Fibroblast of skin of left biceps (primary cell): ENCODE results near the gene RAB11A.

ENCODE experiments used
- DNase-seq, 2 experiments: peaks; one replicate each; pipeline ENCODE4 v3.0.0-alpha.2; 2013; ENCODE audit warnings: low read depth in 2 of 2

Gene RAB11A

DNA sequence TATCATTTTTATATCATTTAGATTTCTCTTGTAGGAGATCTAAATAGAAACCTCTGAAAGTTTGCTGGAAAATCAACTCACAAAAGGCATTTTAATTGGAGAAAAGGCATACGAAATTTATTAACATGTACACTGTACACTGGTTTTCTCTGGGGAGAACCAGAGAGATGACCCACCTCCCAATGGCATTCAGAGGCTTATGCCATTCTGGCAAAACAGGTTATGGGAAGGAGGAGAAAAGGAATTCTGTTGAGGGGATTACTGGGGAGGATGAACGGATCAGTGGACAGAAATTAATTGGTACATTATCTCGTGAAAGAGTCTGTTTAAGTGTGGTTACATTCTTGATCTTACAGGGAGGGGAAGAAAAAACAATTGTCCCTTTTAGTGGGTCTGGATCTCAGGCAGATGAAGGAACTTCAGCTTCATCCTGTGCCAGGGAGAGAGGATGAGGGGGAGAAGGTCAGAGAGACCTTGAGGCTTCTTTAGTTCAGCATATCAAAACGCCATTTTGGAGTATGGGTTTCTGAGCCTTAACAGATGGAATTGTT lies 16.5 kb downstream of the RAB11A start:
- DNase-seq: no peak

GRCh38 chr15:65887565-65887964 lies 18.3 kb downstream of the RAB11A start:
- no peak for DNase-seq

GRCh38 chr15:65888981-65889380 lies 19.7 kb downstream of the RAB11A start:
- DNase-seq: no peak

GRCh38 chr15:65893060-65893459 lies 23.8 kb downstream of the RAB11A start:
- DNase-seq: no peak

DNA sequence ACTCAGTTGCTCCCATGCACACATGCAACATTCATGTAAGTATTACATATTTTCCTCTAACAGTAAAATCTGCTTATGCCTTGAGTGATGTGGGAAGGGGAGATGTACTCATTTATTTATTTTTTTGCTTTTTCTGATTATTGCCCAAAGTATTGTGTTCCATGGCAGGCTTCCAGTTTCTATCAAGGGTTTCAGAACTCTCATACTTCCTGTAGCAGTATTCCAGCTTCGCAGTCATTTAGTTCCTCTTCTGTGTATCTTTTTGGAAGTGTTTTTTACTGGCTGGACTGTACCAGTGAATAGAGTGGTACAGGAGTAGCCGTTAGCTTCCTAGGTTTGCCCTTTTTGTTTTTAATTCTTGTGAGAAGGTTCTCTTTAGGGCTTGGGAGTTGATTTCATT lies 26.9 kb downstream of the RAB11A start:
- DNase-seq: no peak

GRCh38 chr15:65900488-65900887 lies 31.2 kb downstream of the RAB11A start:
- no peak for DNase-seq

DNA sequence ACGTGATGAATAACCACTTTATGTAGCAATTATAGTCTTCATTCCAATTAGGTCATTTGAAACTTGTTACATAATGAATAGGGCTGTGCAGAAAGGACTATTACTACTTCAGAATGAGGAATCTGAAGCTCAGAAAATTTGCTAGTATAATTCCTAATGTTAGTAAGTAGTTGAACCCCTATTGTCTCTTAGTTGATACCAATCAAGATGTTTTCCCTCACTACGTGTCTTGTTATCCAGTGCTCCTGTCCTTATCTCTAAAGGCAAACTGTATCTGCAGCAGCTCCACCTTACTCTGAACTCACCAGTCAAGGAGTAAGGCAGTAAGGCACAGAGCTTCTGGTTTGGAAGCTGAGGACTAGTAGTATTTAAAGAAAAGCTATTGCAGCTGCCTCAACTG lies 32.0 kb downstream of the RAB11A start:
- DNase-seq: no peak

DNA sequence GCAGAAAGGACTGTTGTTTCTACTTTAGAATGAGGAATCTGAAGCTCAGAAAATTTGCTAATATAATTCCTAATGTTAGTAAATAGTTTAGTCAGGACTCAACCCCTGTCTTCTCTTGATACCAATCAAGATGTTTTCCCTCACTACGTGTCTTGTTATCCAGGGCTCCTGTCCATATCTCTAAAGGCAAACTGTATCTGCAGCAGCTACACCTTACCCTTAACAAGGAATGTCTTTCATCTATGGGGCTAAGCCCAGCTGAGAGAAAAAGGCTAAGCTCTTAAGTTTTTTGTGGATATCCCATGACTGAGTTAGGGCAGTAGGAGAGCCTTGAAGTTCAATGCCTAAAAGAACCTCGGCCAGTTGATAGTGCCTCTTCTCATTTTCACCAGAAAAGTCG lies 32.5 kb downstream of the RAB11A start:
- DNase-seq: no peak

GRCh38 chr15:65902373-65902772 lies 33.1 kb downstream of the RAB11A start:
- DNase-seq: no peak

- DNase-seq: no peak
Measured at GRCh38 chr15:65903296-65904073, 34.2 kb downstream of the RAB11A start.

- DNase-seq: no peak
Measured at GRCh38 chr15:65904301-65904700, 35.0 kb downstream of the RAB11A start.

DNA sequence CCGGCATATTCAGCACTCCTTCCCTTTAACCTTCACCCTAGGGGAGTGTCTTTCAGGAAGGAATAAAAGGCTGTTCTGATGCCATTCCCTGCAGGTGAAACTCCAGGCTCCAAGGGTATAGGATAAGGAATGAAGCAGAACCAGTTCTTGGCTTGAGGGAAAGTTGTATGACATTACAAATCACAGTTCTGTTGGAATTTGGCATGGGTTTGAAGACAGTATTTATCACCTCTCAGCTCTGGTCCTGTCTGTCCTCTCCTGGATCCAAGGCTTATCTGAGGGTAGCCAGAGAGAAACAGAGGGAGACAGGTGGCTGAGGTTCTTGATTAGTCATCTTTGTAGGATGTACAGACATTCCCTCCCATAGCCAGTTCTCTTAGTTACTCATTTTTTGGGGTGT lies 37.1 kb downstream of the RAB11A start:
- no peak for DNase-seq

DNA sequence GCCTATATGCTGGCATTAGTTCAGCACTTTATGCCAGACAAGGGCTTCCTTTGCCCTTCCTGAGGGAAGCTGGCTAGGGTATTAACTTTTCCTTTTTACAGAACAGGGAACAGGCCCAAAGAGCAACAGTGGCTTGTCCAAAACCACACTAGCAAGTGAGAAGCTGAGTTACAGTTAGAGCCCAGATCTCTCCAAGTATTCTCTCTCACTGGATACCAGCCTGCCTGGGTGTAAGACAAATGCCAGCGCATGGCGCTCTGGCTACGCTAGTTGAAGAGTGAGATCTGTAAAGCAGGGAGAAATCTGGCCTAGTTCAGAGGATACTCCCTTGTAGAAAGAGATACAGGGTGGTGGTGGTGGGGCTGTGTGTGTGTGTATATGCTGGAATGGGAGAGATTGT lies 38.4 kb downstream of the RAB11A start:
- no peak for DNase-seq

GRCh38 chr15:65908876-65909275 lies 39.6 kb downstream of the RAB11A start:
- no peak for DNase-seq

- DNase-seq: no peak
Measured at GRCh38 chr15:65909831-65910230, 40.5 kb downstream of the RAB11A start.

DNA sequence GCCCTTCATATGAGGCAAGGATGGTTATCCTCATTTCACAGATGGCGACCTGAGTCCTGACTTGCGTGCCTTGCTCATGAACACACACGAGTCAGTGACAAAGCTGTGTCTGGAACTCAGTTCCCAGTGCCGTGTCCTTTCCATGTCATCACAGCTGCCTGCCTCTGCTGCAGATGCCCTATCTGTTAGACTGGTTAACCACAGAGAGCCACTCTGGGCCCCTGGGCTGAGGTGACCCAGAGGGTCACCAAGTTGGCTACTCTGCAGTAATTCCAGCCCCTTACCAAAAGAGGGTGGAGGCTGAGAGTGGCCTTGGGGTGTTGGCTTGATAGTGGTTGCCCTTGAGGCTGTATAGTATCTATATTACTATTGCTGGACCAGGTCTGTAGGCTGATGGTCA lies 41.0 kb downstream of the RAB11A start:
- no peak for DNase-seq

DNA sequence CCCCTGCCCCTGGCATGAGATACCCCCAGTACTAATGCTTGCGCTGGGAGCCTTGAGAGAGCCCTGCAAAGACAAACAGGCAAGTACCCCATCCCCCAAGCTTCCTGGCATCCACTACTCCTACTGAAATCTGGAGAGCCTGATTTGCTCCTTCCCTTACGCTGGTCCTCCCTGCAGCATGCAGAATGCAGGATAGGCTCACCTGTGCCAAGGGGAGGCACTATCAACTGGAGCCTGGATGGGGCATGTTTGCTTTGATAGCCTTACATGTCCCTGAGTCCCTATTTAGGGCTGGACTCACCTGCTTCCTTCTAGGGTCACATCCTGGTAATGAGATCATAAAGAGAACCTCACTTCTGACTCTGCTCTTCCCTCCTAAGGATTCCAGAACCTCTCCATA lies 42.9 kb downstream of the RAB11A start:
- no peak for DNase-seq

GRCh38 chr15:65913631-65914199 lies 44.4 kb downstream of the RAB11A start:
- no peak for DNase-seq

DNA sequence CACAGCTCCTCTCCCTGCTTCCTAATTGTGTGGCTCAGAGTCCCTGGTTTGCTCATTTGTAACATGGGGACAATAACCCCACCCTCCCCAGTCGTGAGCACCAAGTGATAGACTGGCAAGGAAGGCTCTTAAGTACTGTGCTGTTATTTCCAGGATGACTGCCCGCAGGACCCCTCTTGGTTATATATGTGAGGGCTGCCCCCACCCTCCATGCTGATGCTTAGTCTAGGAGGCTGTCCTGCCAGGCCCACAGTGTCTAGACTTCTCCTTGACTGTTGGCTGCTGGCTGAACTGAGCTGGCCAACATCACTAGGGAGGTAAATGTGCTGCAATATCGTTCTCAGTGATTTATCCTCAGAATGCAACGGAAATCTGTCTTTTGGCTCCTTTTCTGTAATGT lies 45.1 kb downstream of the RAB11A start:
- DNase-seq: no peak

DNA sequence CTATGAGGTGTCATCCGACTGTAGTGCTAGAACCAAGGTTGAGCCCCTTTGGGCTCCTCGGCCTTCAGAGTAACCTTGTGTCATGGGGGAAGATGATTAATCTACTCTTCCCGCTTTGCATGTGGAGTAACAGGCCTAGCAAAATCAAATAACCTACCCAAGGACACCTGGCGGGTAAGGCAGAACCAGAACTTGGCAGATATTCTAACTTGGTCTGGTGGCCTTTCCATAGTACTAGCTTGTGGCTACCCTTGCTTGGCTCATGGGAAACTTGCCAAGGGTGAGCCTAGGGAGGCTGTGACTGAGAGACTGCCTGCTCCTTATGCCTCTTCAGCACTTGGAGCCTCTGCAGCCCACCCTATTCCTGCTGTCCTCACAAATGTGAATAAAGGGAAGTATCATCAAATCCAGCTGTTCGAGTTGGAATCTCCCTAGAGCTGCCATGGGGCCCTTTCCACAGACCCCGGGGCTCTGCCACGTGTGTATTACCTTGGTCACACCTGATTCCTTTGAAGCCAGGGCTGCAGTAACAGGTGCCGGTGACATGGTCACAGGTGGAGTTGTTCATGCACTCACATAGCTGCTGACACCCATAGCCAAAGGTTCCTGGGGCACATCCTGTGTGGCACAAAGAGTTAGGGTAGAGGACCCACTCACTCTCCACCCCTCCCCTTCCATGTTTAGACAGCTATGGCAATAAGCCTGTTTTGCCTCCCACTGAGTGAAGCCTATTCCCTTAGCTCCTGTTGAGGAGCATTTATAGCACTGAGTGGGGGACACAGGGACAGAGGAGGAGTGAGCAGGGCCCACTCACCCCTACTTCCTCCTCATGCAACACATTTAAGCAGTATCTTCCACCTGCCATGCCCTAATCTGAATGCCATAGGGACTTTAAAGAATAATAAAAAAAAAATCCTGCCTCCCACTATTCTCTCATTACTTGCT lies 46.0 kb downstream of the RAB11A start:
- DNase-seq: no peak

DNA sequence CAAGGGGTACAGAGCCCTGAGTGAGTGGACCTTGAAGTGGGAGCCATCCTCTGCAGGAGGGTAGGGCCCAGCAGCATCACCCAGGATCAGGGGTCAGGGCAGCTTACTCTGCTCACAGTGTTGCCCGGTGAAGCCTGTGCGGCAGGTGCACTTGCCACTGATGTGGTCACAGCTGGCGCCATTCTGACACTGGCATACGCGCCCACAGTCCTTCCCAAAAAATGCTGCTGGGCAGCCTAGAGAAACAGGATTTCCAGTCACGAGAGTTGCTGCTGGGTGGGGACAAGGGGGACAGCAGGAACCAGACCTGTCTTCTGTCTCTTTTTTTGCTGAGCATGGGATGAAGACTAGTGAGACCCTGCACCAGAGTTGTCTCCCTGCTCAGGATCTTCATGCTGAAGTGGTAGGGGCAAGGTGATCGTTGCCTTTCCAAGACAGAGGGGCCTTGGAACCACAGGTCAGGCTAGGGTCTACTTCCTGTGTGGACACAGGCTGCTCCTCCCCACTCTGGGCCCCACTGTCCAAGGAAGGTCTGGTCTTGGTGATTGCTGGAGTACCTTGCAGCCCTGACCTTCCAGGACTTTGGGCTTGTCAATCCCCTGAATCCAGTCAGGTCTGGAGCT lies 46.9 kb downstream of the RAB11A start:
- no peak for DNase-seq
